Skeletal muscle cell (primary cell): Measurements from ENCODE around the gene DLX3.

Experiments used
- DNase-seq: peaks from one replicate; pipeline ENCODE4 v3.0.0-alpha.2; 2010; ENCODE audit warnings: low read depth
- H3K4me3 ChIP-seq: 2 replicates; pipeline ENCODE4 v1.5.1; 2011; ENCODE audit warnings: low read depth, mild to moderate bottlenecking, control low read depth, low read length, moderate library complexity

The DLX3 gene

GRCh38 chr17:49977463-49978389 lies 17.3 kb downstream of the DLX3 start:
- H3K4me3 ChIP-seq: no peak overlapping the region
- DNase-seq: no peak

- no peak for DNase-seq
These were observed 18.2 kb downstream of the DLX3 start for GRCh38 chr17:49976828-49977202.

GRCh38 chr17:49976163-49976827 lies 18.7 kb downstream of the DLX3 start:
- DNase-seq: no peak
- H3K4me3 ChIP-seq: no peak overlapping the region

More at GRCh38 chr17:49976828-49977202, 18.2 kb downstream of the DLX3 start:
- H3K4me3 ChIP-seq: no peak overlapping the region

- no peak overlapping the region for H3K4me3 ChIP-seq
- no peak for DNase-seq
These were observed 19.5 kb downstream of the DLX3 start for GRCh38 chr17:49975531-49975930.

GRCh38 chr17:49973271-49973615 lies 21.8 kb downstream of the DLX3 start:
- DNase-seq: no peak
- H3K4me3 ChIP-seq: no peak overlapping the region

GRCh38 chr17:49972486-49973270 lies 22.3 kb downstream of the DLX3 start:
- H3K4me3 ChIP-seq: no peak overlapping the region
- no peak for DNase-seq

GRCh38 chr17:49971848-49972485 lies 23.1 kb downstream of the DLX3 start:
- H3K4me3 ChIP-seq: no peak overlapping the region
- no peak for DNase-seq

- H3K4me3 ChIP-seq: no peak overlapping the region
- DNase-seq: no peak
These were observed 23.7 kb downstream of the DLX3 start for GRCh38 chr17:49971199-49971847.

- H3K4me3 ChIP-seq: no peak overlapping the region
- DNase-seq: no peak
These were observed 24.5 kb downstream of the DLX3 start for GRCh38 chr17:49970498-49970897.

- no peak for DNase-seq
- no peak overlapping the region for H3K4me3 ChIP-seq
These were observed 25.1 kb downstream of the DLX3 start for GRCh38 chr17:49969795-49970389.

GRCh38 chr17:49969134-49969759 lies 25.8 kb downstream of the DLX3 start, which contains the start of gene DLX4:
Gene DLX4, plus strand, starts transcription at chr17:49969190. Its CDS starts 279 bp downstream, at chr17:49969469.
- no peak for DNase-seq
- peak within 1 kb of the TSS; percentile 25 for H3K4me3 ChIP-seq

- no peak for DNase-seq
- peak overlapping the region; percentile 25 for H3K4me3 ChIP-seq
These were observed 26.5 kb downstream of the DLX3 start for GRCh38 chr17:49968405-49969133.

GRCh38 chr17:49967621-49968404 lies 27.2 kb downstream of the DLX3 start:
- no peak overlapping the region for H3K4me3 ChIP-seq
- DNase-seq: no peak

- DNase-seq: no peak
- H3K4me3 ChIP-seq: no peak overlapping the region
These were observed 27.8 kb downstream of the DLX3 start for GRCh38 chr17:49967205-49967604.

- no peak overlapping the region for H3K4me3 ChIP-seq
- no peak for DNase-seq
These were observed 28.3 kb downstream of the DLX3 start for GRCh38 chr17:49966767-49967166.

GRCh38 chr17:49965524-49965909 lies 29.5 kb downstream of the DLX3 start:
- H3K4me3 ChIP-seq: no peak overlapping the region
- DNase-seq: no peak
